Measurements from ENCODE around the gene TYW1. TPM values are rescaled to one million over a fixed set of nuclear protein-coding genes. Genes with fewer than 3 reads are reported as not detected.
"Not testable (repeated sequence)": the region's sequence is repeated elsewhere in the genome, so short reads cannot be mapped to it uniquely, and the experiment has no call there.

Gene TYW1, protein sequence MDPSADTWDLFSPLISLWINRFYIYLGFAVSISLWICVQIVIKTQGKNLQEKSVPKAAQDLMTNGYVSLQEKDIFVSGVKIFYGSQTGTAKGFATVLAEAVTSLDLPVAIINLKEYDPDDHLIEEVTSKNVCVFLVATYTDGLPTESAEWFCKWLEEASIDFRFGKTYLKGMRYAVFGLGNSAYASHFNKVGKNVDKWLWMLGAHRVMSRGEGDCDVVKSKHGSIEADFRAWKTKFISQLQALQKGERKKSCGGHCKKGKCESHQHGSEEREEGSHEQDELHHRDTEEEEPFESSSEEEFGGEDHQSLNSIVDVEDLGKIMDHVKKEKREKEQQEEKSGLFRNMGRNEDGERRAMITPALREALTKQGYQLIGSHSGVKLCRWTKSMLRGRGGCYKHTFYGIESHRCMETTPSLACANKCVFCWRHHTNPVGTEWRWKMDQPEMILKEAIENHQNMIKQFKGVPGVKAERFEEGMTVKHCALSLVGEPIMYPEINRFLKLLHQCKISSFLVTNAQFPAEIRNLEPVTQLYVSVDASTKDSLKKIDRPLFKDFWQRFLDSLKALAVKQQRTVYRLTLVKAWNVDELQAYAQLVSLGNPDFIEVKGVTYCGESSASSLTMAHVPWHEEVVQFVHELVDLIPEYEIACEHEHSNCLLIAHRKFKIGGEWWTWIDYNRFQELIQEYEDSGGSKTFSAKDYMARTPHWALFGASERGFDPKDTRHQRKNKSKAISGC
- 10 to 100 TPM; 24.7 to 27.5 TPM for total RNA-seq
- 10 to 100 TPM; 21.4 to 24.9 (median 22.3) TPM for polyA plus RNA-seq
- total RNA-seq, result 44.1 to 69.1 (median 50.2) reads per million in 6 experiments

DNA sequence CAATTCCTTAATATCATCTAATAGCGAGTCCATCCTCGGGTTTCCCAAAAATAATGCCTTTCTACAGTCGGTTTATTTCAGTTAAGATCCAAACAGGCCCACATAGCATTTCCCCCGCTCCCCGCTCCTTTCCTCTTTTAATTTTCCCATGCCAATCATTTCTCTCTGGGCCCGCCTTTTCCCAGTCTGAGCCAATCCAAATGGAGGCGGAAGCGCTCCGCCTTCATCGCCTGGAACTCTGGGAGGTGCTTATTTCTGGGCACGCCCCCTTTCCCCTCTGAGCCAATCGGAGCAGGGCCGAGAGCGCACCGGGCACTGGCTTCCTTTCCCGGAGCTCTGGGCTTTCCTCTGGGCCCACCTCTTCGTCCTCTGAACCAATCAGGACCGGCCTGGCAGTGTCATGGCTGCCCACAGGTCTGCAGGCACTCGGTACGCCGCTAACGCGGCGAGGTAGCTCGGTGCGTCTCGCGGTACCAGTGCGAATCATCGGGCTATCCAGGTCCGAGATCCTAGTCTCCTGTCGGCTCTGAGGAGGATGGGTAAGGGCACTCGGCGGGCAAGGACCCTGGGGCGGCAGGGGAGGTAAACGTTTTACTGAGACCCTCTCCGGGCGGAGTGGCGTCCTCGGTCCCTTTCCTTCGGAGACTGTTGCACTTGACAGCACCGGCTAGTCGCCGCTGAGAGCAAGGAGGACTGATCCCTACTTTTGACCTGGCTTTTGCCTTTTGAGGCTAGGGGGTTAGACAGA is at the start of gene TYW1:
TYW1 (plus strand) TSS at position 390 of the 748 bp plus-strand sequence; CDS start at position 536, 146 bp downstream.
- peak; percentile 83 to 88 for ATAC-seq
- H3K27ac Mint-ChIP-seq, result peak within 1 kb of the TSS; percentile 96 to 100 (median 99)
- not testable (repeated sequence) for H3K9me3 Mint-ChIP-seq, H3K27me3 Mint-ChIP-seq
- H3K4me3 Mint-ChIP-seq, result peak within 1 kb of the TSS; percentile 83 to 100 (median 100)
- POLR2A ChIA-PET, result interaction anchor here (1.0 to 3.2 kb wide), 6 partner anchors 73 to 882 kb away, joined by 4 to 28 read pairs (median 4); partner anchors contain the start of genes CRCP, RABGEF1 and TMEM248
- peaks cover 12 to 42% (median 27%) of the 10 kb centered on the region in 4 donors for H3K4me1 Mint-ChIP-seq
- peak; percentile 89 to 99 (median 98) for DNase-seq
- peaks cover 4 to 44% (median 13%) of the 10 kb centered on the region in 3 donors for H3K36me3 Mint-ChIP-seq

DNA sequence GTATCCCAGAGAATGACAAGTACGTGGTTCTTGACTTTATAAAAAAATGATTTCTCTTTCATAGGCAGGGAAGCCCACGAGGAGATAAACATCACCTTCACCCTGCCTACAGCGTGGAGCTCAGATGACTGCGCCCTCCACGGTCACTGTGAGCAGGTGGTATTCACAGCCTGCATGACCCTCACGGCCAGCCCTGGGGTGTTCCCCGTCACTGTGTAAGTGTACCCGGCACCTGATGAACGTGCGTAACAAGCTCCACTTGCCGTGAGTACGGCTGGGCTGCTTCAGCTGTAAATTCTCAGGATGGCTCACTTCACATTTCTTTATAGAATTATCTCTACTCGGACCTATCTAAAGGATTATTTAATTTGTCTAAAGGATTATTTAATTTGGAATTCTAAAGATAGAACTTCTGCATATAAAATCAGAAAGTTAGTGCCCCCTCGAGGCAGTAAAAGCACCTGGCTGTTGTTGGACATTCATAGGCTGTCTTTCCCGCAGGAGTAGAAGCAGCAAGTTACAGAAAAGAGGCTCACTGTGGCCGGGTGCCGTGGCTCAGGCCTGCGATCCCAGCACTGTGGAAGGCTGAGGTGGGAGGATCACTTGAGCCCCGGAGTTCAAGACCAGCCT is 48.0 kb upstream of the TYW1 start:
- DNase-seq, result no peak
- H3K9me3 Mint-ChIP-seq, result no peaks in the 10 kb centered on the region
- H3K36me3 Mint-ChIP-seq, result peaks cover 0 to 92% (median 9%) of the 10 kb centered on the region in 3 donors
- no peaks in the 10 kb centered on the region for H3K27me3 Mint-ChIP-seq
- no peak overlapping the region for H3K4me3 Mint-ChIP-seq
- no peak overlapping the region for H3K27ac Mint-ChIP-seq
- H3K4me1 Mint-ChIP-seq, result peaks cover 0 to 3% (median under 1%) of the 10 kb centered on the region in 4 donors
- ATAC-seq, result no peak
- POLR2A ChIA-PET, result no interaction called here

DNA sequence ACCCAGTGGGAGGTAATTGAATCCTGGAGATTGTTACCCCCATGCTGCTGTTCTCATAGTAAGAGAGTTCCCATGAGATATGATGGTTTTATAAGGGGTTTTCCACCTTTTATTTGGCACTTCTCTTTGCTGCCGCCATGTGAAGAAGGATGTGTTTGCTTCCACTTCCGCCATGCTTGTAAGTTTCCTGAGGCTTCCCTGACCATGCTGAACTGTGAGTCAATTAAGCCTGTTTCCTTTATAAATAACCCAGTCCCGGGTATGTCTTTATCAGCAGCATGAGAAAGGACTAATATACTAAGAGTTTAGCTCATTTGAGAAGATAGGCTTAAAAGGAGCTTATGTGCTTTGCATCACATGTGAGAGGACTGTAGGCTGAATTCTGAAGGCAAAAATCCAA is 46.3 kb upstream of the TYW1 start:
- H3K4me3 Mint-ChIP-seq, result no peak overlapping the region
- POLR2A ChIA-PET, result no interaction called here
- H3K27ac Mint-ChIP-seq, result peak overlapping the region in 1 of 10 donors; percentile 8
- H3K9me3 Mint-ChIP-seq, result no peaks in the 10 kb centered on the region
- peaks cover 0 to 90% (median 7%) of the 10 kb centered on the region in 3 donors for H3K36me3 Mint-ChIP-seq
- H3K4me1 Mint-ChIP-seq, result no peaks in the 10 kb centered on the region
- DNase-seq (no peak), ATAC-seq (no peak)
- H3K27me3 Mint-ChIP-seq, result no peaks in the 10 kb centered on the region

DNA sequence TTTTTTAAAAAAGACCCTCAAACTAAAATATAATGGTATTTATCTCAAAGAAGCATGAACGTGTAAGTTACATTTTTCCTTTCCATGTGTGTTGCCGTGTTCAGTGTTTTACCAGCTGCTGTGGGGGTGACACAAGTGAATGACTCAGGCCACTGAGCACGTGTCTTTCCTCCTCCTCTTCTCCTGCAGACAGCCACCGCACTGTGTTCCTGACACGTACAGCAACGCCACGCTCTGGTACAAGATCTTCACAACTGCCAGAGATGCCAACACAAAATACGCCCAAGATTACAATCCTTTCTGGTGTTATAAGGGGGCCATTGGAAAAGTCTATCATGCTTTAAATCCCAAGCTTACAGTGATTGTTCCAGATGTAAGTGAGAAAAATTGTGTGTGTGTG is 45.9 kb upstream of the TYW1 start:
- H3K27ac Mint-ChIP-seq, result no peak overlapping the region
- H3K27me3 Mint-ChIP-seq, result no peaks in the 10 kb centered on the region
- ATAC-seq (no peak), DNase-seq (no peak)
- H3K4me1 Mint-ChIP-seq, result no peaks in the 10 kb centered on the region
- no peaks in the 10 kb centered on the region for H3K9me3 Mint-ChIP-seq
- peaks cover 0 to 90% (median 9%) of the 10 kb centered on the region in 3 donors for H3K36me3 Mint-ChIP-seq
- POLR2A ChIA-PET, result no interaction called here
- H3K4me3 Mint-ChIP-seq, result no peak overlapping the region

DNA sequence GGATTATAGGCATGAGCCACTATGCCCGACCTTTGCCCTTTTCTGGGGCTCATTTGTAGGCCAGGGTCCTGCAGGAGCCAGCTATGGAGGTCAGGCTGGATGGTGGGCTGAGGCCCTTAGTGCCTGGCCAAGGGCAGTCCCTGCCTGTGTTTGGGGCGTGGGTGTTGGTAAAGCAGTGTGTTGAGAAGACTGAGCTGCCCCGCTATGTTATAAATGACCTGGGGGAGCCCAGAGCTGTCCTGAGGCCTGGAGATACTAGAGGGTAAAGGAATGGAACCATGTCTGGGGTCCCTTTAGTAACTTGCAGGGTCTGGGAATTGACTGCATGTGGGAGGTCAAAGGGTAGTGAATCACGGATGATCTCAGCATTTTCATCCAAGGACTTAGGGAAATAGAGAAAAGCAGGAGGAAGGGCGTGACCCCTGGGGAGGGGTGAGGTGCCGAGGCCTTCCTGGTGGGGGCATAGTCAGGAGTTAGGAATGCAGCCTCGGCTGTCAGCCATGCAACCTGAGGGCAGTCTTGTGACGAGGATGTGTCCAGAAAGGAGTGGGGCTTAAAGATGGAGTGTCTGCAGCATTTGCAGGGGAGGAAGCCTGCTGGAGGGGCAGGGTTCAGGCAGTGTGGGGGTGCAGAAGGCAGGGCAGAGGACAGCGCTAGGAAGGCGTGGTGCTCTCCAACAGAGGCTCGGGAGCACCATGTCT is 44.1 kb upstream of the TYW1 start:
- H3K36me3 Mint-ChIP-seq, result peaks cover 0 to 92% (median 13%) of the 10 kb centered on the region in 3 donors
- H3K4me1 Mint-ChIP-seq, result no peaks in the 10 kb centered on the region
- H3K27ac Mint-ChIP-seq, result peak overlapping the region in 3 of 10 donors; percentile 8 to 63 (median 40)
- H3K27me3 Mint-ChIP-seq, result no peaks in the 10 kb centered on the region
- ATAC-seq (no peak), DNase-seq (no peak)
- H3K9me3 Mint-ChIP-seq, result no peaks in the 10 kb centered on the region
- POLR2A ChIA-PET, result interaction anchor here (1.0 kb wide), 1 partner anchor 21 kb away, joined by 5 read pairs; no protein-coding TSS in a partner anchor
- H3K4me3 Mint-ChIP-seq, result no peak overlapping the region

DNA sequence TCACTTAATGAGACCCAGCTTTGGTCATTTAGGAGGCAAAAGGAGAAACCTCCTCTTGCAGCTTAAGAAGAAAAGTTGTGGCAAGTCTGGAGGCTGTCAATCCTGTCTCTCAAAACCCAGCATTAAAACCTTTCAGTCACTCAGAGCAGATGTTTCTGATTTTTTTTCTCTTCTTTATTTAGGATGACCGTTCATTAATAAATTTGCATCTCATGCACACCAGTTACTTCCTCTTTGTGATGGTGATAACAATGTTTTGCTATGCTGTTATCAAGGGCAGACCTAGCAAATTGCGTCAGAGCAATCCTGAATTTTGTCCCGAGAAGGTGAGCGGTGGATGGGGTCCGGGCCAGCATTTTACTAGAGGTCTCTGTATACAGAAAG is 43.6 kb upstream of the TYW1 start:
- Mint-ChIP-seq H3K27ac (peak overlapping the region in 1 of 10 donors; percentile 4), H3K4me3 (no peak overlapping the region), H3K36me3 (peaks cover 0 to 94% (median 13%) of the 10 kb centered on the region in 3 donors), H3K9me3 (no peaks in the 10 kb centered on the region), H3K27me3 (no peaks in the 10 kb centered on the region), H3K4me1 (no peaks in the 10 kb centered on the region)
- DNase-seq (no peak), ATAC-seq (no peak)
- POLR2A ChIA-PET, result interaction anchor here (1.0 kb wide), 1 partner anchor 21 kb away, joined by 5 read pairs; no protein-coding TSS in a partner anchor

DNA sequence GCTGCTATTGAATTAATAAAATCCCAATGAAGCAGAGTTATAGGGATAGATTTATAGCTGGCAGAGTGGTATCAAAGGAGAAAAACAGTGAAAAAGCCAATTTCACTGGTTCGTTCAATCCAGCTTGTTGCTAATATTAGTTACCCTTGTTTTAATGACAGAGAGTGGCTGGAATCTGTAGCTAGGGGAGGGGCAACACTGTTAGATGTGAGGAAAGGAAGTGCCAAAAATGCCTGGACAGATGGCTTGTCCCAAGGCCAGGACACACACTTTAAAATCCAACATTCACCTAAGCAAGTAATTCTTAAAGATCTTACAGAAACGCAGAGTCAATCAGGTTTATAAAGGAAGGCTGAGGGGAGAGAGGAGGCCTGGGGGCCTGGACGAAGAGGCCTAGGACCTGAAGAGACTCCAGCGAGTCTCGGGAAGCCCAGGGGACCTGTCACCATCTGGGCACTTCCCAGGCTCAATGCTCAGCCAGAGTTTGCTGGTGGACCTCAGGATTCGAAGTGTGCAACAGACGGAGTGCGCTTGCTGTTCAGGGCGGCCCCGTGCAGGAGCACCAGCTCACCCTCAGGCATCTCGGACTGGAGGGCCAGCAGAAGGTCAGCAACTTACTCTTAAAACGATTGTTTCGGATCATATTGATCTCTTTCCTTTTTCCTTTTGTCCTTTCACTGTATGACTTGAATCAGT is 38.9 kb upstream of the TYW1 start:
- POLR2A ChIA-PET, result no interaction called here
- H3K27me3 Mint-ChIP-seq, result no peaks in the 10 kb centered on the region
- no peak for ATAC-seq
- peaks cover 0 to 2% (median 0%) of the 10 kb centered on the region in 4 donors for H3K4me1 Mint-ChIP-seq
- H3K9me3 Mint-ChIP-seq, result no peaks in the 10 kb centered on the region
- H3K4me3 Mint-ChIP-seq, result no peak overlapping the region
- peaks cover 0 to 72% (median 16%) of the 10 kb centered on the region in 3 donors for H3K36me3 Mint-ChIP-seq
- DNase-seq, result no peak
- peak overlapping the region in 2 of 10 donors; percentile 10 to 17 for H3K27ac Mint-ChIP-seq

DNA sequence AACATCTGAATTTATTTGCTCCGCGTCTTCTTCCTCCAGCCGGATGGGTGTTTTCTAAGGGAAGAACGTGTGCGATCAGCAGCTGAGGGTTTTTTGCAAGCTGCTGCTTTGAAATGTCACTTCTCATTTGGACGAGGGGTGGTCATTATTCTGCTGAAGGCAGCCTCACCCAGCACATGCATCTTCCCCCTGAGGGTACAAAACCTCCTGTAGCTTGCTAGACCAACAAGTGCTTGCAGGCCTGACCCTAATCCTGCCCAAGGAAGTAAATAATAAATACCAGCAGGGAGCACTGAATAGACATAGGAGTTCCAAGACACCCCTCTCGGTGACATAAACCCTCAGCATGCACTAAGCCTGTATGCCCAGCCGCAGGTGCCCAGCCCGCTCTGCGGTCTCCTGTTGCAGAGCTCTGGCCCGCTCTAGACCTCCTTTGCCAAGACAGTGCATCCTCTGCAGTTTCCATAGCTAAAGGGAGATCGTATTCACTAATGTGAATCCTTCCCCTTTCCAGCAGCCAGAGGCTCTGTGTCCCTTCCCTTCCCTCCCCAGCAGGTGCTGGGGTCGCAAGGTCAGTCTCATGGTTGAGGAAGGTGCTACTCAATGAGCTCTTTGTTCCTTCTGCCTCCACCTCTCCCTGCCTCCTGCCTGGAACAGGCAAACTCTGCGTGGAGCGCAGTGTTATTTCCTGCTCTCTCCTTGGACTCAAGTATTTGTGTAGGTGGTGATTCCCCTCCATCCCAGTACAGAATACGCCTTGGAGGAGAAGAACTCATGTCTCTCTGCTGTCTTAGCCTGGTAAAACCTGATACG is 37.9 kb upstream of the TYW1 start:
- DNase-seq, result no peak
- H3K4me1 Mint-ChIP-seq, result peaks cover 0 to 2% (median 0%) of the 10 kb centered on the region in 4 donors
- no peaks in the 10 kb centered on the region for H3K9me3 Mint-ChIP-seq
- no peak for ATAC-seq
- no peak overlapping the region for H3K4me3 Mint-ChIP-seq
- H3K27ac Mint-ChIP-seq, result peak overlapping the region in 2 of 10 donors; percentile 16 to 59
- peaks cover 0 to 62% (median 16%) of the 10 kb centered on the region in 3 donors for H3K36me3 Mint-ChIP-seq
- no peaks in the 10 kb centered on the region for H3K27me3 Mint-ChIP-seq
- POLR2A ChIA-PET, result no interaction called here

DNA sequence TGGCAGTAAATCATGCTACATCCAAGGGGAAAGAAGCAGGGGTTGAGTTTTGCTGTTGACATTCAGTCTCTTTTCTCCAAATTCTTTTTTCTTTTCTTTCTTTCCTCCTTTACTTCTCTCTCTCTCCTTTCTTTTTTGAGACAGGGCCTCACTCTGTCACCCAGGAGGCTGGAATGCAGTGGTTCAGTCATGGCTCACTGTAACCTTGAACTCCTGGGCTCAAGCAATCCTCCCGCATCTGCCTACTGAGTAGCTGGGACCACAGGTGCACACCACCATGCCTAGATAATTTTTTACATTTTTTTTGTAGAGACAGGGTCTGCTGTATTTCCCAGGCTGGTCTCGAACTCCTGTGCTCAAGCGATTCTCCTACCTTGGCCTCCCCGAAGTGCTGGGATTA is 36.4 kb upstream of the TYW1 start:
- DNase-seq, result no peak
- Mint-ChIP-seq H3K9me3 (no peaks in the 10 kb centered on the region), H3K36me3 (peaks cover 0 to 49% (median 13%) of the 10 kb centered on the region in 3 donors), H3K27me3 (no peaks in the 10 kb centered on the region), H3K4me3 (no peak overlapping the region), H3K27ac (peak overlapping the region in 2 of 10 donors; percentile 68 to 71), H3K4me1 (peaks cover 0 to 2% (median 0%) of the 10 kb centered on the region in 4 donors)
- POLR2A ChIA-PET, result no interaction called here
- no peak for ATAC-seq

DNA sequence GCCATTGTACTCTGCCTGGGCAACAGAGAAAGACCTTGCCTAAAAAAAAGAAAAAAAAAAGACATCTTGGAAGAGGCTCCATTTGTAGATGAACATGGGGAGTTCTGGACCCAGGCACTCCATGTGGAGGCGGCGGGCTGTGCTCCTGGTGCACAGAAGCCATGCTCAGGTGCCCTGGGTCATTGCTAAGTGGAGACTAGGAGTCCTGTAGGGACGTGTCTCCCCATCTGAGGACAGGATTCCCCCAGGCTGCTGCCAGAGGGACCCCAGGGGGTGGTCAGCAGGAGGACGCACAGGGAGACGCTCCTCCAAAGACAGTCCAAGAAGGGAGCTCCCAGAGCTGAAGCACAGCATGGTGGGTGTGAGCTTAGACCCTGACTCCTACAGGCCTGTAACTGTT is 35.5 kb upstream of the TYW1 start:
- H3K27ac Mint-ChIP-seq, result peak overlapping the region in 1 of 10 donors; percentile 21
- no peaks in the 10 kb centered on the region for H3K27me3 Mint-ChIP-seq
- H3K36me3 Mint-ChIP-seq, result peaks cover 0 to 40% (median 6%) of the 10 kb centered on the region in 3 donors
- POLR2A ChIA-PET, result no interaction called here
- no peaks in the 10 kb centered on the region for H3K9me3 Mint-ChIP-seq
- no peak for ATAC-seq
- no peak overlapping the region for H3K4me3 Mint-ChIP-seq
- H3K4me1 Mint-ChIP-seq, result peaks cover 0 to 2% (median 0%) of the 10 kb centered on the region in 4 donors
- no peak for DNase-seq

All from naive thymus-derived CD8-positive, alpha-beta T cell (primary cell).